Astrocyte (in vitro differentiated cells and primary cell): ENCODE results near the gene ADSS1. TPM values are rescaled to one million over a fixed set of nuclear protein-coding genes. Genes with fewer than 3 reads are reported as not detected.

Experiments used
- DNase-seq: peaks from one replicate; pipeline ENCODE4 v3.0.0-alpha.2; 2010; ENCODE audit warnings: low read depth
- FAIRE-seq: peaks from 2 replicates; lab custom pipeline; 2011; peaks lifted over from hg19 to GRCh38; lab: Jason Lieb, UNC
- H2AFZ ChIP-seq: 2 replicates; pipeline ENCODE4 v1.6.0; 2012; ENCODE audit warnings: low read depth, low read length, inconsistent platforms
- H3K27ac ChIP-seq: 2 replicates; pipeline ENCODE4 v1.5.1; 2011; ENCODE audit warnings: low read depth, low read length, inconsistent platforms
- H3K27me3 ChIP-seq: 2 replicates; pipeline ENCODE4 v1.6.0; 2011; ENCODE audit warnings: low read length, inconsistent platforms; ENCODE audit not compliant: insufficient read depth
- H3K36me3 ChIP-seq: 2 replicates; pipeline ENCODE4 v1.5.1; 2011; ENCODE audit warnings: low read length, inconsistent platforms; ENCODE audit not compliant: insufficient read depth
- H3K4me1 ChIP-seq: 2 replicates; pipeline ENCODE4 v1.5.1; 2011; ENCODE audit warnings: low read length, inconsistent platforms; ENCODE audit not compliant: insufficient read depth
- H3K4me2 ChIP-seq: 2 replicates; pipeline ENCODE4 v1.6.0; 2012; ENCODE audit warnings: low read length, inconsistent platforms
- H3K4me3 ChIP-seq: 2 replicates; pipeline ENCODE4 v1.5.1; 2011; ENCODE audit warnings: low read depth, mild to moderate bottlenecking, low read length, inconsistent platforms; ENCODE audit not compliant: insufficient read depth
- H3K79me2 ChIP-seq: 2 replicates; pipeline ENCODE4 v1.6.0; 2012; ENCODE audit warnings: mild to moderate bottlenecking, low read length, inconsistent platforms; ENCODE audit not compliant: insufficient read depth
- H3K9ac ChIP-seq: 2 replicates; pipeline ENCODE4 v1.6.0; 2012; ENCODE audit warnings: mild to moderate bottlenecking, low read length, inconsistent platforms
- H3K9me3 ChIP-seq: 2 replicates; pipeline ENCODE4 v1.5.1; 2012; ENCODE audit warnings: low read depth, mild to moderate bottlenecking, low read length, inconsistent platforms; ENCODE audit not compliant: insufficient read depth
- H4K20me1 ChIP-seq: 2 replicates; pipeline ENCODE4 v1.6.0; 2012; ENCODE audit warnings: low read length, inconsistent platforms; ENCODE audit not compliant: insufficient read depth
- H3K27ac Mint-ChIP-seq: one replicate; pipeline ENCODE4 v1.8.0; 2021; ENCODE audit warnings: mild to moderate bottlenecking, mixed read lengths; ENCODE audit not compliant: unreplicated experiment
- H3K27me3 Mint-ChIP-seq: one replicate; pipeline ENCODE4 v1.8.0; 2021; ENCODE audit warnings: low read depth, mixed read lengths; ENCODE audit not compliant: unreplicated experiment
- H3K36me3 Mint-ChIP-seq: one replicate; pipeline ENCODE4 v1.8.0; 2021; ENCODE audit warnings: low read depth, mixed read lengths; ENCODE audit not compliant: unreplicated experiment
- H3K4me1 Mint-ChIP-seq: one replicate; pipeline ENCODE4 v1.8.0; 2021; ENCODE audit warnings: low read depth, mixed read lengths; ENCODE audit not compliant: unreplicated experiment
- H3K4me3 Mint-ChIP-seq: one replicate; pipeline ENCODE4 v1.8.0; 2021; ENCODE audit warnings: mild to moderate bottlenecking, moderate library complexity, mixed read lengths; ENCODE audit not compliant: unreplicated experiment
- H3K9me3 Mint-ChIP-seq: one replicate; pipeline ENCODE4 v1.8.0; 2021; ENCODE audit warnings: mild to moderate bottlenecking, mixed read lengths; ENCODE audit not compliant: unreplicated experiment
- CTCF ChIP-seq: IDR thresholded peaks from 2 replicates; pipeline ENCODE4 v1.5.1; 2011; ENCODE audit warnings: low read depth, mild to moderate bottlenecking, inconsistent platforms, low read length, moderate library complexity; ENCODE audit not compliant: insufficient read depth
- EZH2 ChIP-seq: IDR thresholded peaks from 2 replicates; pipeline ENCODE4 v1.6.1; 2012; ENCODE audit warnings: mild to moderate bottlenecking, low read length, inconsistent platforms; ENCODE audit not compliant: insufficient read depth
- total RNA-seq: library from RNA; stranded (reverse); gene quantifications from 2 replicates; pipeline ENCODE4 v1.2.1, GENCODE V29; 2021

ADSS1 gene
- total RNA-seq, 1 donor from 2014 or later, result 4.4 TPM

GRCh38 chr14:104702673-104703072 is 21.4 kb upstream of the ADSS1 start:
- Mint-ChIP-seq H3K27me3 (no peaks in the 10 kb centered on the region), H3K36me3 (peaks cover 11% of the 10 kb centered on the region), H3K4me3 (no peak overlapping the region), H3K9me3 (no peaks in the 10 kb centered on the region), H3K4me1 (peaks cover 11% of the 10 kb centered on the region), H3K27ac (no peak overlapping the region)
- FAIRE-seq, result no peak
- H3K9ac ChIP-seq, result no peak overlapping the region
- TF ChIP-seq CTCF (no peak), EZH2 (no peak)
- no peak for DNase-seq
- H3K79me2 ChIP-seq, result peaks cover 37% of the 10 kb centered on the region
- peaks cover 66% of the 10 kb centered on the region for H4K20me1 ChIP-seq
- no peak overlapping the region for H3K27ac ChIP-seq
- no peaks in the 10 kb centered on the region for H3K9me3 ChIP-seq
- no peaks in the 10 kb centered on the region for H3K27me3 ChIP-seq
- no peak overlapping the region for H3K4me2 ChIP-seq
- H2AFZ ChIP-seq, result no peak overlapping the region
- no peak overlapping the region for H3K4me3 ChIP-seq
- H3K4me1 ChIP-seq, result peaks cover 13% of the 10 kb centered on the region
- H3K36me3 ChIP-seq, result peaks cover 7% of the 10 kb centered on the region

- no peaks in the 10 kb centered on the region for H3K9me3 Mint-ChIP-seq
Observed at GRCh38 chr14:104703269-104703668, 20.8 kb upstream of the ADSS1 start.

More at GRCh38 chr14:104703269-104703668, 20.8 kb upstream of the ADSS1 start:
- no peak for DNase-seq
- peaks cover 7% of the 10 kb centered on the region for H3K36me3 ChIP-seq
- peaks cover 8% of the 10 kb centered on the region for H3K4me1 Mint-ChIP-seq
- H3K27ac Mint-ChIP-seq, result no peak overlapping the region
- no peak overlapping the region for H2AFZ ChIP-seq
- H3K4me2 ChIP-seq, result no peak overlapping the region
- no peak overlapping the region for H3K9ac ChIP-seq
- no peak overlapping the region for H3K4me3 ChIP-seq
- H3K4me3 Mint-ChIP-seq, result no peak overlapping the region
- no peaks in the 10 kb centered on the region for H3K27me3 ChIP-seq
- H3K4me1 ChIP-seq, result peaks cover 7% of the 10 kb centered on the region
- peaks cover 60% of the 10 kb centered on the region for H4K20me1 ChIP-seq
- no peak for FAIRE-seq
- H3K36me3 Mint-ChIP-seq, result peaks cover 11% of the 10 kb centered on the region
- peaks cover 31% of the 10 kb centered on the region for H3K79me2 ChIP-seq
- no peaks in the 10 kb centered on the region for H3K27me3 Mint-ChIP-seq
- no peaks in the 10 kb centered on the region for H3K9me3 ChIP-seq
- H3K27ac ChIP-seq, result no peak overlapping the region
- no peak for TF ChIP-seq CTCF
- no peak for TF ChIP-seq EZH2
